HG02798 (cell line): ENCODE measurements around the gene TMEM141.
"Not testable (repeated sequence)": the region's sequence is repeated elsewhere in the genome, so short reads cannot be mapped to it uniquely, and the experiment has no call there.

Experiments
- ATAC-seq: cut with Tn5 transposase; IDR thresholded peaks from one replicate; pipeline ENCODE4 v1.9.1; 2021; ENCODE audit warnings: mild to moderate bottlenecking; ENCODE audit not compliant: unreplicated experiment, poor library complexity

Gene TMEM141

DNA sequence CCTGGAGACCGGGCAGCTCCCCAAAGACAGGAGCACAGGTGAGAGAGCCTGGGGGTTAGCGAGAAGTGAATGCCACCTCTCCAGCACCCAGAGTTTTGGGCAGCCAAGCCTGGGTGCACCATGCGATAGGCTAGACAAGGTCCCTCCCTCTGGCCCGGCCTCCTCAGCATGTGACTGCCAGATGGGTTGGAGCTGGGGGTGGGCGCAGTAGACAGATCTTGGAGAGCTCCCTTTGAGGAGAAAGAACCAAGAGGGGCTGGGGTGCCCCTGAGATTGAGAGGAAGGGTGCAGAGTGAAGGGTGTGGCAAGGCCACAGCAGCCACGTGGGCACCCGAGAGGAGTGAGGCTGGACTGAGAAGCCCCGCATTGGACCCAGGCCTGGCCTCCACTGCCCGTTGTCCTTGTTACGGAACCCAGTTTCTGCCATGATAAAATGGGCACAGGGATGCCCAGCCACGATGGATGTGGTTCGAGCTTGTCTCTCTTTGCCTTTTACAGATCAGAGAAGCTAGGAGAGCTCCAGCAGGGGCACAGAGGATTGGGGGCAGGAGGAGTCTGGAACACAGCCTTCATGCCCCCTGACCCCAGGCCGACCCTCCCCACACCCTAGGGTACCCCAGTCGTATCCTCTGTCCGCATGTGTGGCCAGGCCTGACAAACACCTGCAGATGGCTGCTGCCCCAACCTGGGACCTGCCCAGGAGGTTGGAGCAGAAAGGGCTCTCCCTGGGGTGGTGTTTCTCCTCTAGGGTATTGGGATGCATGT is 1.4 kb downstream of the TMEM141 start:
- no peak for ATAC-seq

DNA sequence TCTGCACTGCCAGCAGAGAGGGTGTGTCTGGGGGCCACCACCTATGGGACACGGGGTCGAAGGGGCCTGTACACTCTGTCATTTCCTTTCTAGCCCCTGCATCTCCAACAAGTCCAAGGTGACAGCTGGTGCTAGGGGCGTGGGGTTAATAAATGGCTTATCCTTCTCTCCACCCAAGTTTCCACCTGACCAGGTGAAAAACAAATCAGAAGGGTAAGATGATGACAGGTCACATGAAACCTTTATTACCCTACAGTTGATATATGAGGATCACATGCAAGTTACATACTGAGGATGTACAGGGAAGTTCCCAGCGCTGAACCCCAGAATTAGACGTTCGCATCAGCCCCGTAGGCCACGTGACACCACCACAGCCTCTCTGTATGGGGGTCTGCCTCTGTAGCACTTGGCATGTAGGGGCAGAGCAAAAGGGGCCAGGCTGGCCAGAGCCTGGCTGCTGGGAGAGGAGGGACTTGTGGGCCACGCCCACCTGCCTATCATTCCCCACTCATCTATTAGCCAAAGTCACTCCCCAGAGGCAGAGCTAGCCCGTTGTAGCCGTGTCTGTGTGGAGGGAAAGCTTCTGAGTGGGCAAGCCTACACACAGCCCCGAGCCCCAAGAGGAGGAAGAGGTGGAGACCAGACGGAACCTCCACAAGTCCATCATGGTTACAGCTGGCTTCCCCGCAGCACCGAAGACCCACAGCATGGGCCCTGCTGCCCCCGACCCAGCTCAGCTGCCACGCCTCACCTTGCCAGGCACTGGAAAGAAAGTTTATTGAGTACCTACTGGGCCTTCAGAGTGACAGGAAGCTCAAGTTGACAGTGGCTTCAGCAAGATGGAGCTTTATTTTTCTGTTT is 2.2 kb downstream of the TMEM141 start:
- no peak for ATAC-seq

DNA sequence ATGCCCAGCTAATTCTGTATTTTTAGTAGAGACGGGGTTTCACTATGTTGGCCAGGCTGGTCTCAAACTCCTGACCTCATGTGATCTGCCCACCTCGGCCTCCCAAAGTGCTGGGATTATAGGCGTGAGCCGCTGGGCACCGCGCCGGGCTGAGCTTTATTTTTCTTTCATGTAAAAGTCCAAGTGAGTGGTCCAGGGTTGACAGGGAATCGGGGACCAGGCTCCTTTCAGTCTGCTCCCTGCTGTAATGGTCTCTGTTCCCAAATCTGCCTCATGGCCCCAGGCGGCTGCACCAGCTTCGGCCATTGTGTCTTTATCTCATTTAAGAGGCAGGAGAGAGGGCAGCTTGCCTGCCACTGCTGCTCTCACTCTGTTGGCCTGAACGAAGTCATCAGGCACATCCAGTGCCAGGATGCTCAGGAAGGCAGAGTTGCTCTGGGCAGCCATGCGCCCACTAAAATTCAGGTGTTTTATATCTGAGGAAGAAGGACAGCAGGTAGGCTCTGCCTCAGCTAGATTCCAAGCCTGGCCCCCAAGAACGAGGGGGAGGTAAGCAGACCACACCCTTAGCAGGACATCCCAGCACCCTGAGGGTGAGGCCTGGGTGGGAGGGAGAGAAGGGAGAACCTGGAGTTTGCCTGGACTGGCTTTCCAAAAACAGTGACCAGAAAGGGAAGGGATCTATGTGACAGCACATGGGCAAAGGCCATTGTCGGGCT is 3.3 kb downstream of the TMEM141 start:
- ATAC-seq: no peak

DNA sequence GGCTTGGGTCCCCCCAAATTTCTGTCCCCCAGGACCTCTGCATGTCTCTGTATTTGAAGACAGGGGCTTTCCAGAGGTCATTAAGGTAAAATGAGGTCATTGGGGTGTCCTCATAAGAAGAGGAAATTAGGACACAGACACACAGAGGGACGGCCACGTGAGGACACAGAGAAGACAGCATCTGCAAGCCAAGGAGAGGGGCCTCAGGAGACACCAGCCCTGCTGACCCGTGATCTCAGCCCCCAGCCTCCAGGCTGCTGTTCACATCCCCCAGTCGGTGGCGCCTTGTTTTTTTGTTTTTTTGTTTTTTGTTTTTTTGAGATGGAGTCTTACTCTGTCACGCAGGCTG is 3.8 kb downstream of the TMEM141 start:
- ATAC-seq: no peak

DNA sequence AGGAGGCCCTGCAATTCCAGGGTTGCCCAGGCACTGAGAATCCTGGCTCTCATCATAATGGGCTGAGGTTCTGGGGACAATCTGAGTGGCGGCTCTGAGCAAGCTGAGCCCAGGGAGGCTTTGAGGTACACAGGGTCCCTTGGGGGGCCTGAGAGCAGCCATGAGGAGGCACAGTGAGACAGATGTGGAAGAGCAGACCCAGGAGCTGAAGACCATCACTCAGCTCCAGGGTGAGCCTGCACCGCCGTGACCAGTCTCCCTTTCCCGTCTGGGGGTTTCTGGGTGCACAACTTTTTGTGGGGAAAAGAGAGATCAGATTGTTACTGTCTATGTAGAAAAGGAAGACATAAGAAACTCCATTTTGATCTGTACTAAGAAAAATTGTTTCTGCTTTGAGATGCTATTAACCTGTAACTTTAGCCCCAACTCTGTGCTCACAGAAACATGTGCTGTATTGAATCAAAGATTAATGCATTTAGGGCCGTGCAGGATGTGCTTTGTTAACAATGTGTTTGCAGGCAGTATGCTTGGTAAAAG is 5.2 kb downstream of the TMEM141 start, which contains the start of gene CCDC183:
TSS of gene CCDC183 (plus strand) at position 101 of the 537 bp plus-strand sequence. CDS start at position 161, 60 bp downstream.
- no peak for ATAC-seq

DNA sequence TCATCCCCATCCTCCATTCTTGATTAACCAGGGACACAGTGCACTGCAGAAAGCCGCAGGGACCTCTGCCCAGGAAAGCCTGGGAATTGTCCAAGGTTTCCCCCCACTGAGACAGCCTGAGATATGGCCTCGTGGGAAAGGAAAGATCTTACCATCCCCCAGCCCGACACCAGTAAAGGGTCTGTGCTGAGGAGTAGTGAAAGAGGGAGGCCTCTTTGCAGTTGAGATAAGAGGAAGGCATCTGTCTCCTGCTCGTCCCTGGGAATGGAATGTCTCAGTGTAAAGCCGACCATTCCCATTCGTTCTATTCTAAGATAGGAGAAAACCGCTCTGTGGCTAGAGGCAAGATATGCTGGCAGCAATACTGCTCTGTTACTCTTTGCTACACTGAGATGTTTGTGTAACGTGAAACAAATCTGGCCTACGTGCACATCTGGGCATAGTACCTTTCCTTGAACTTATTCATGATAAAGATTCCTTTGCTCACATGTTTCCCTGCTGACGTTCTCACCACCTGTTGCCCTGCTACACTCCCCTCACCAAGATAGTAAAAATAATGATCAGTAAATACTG is 5.7 kb downstream of the TMEM141 start:
- not testable (repeated sequence) for ATAC-seq

DNA sequence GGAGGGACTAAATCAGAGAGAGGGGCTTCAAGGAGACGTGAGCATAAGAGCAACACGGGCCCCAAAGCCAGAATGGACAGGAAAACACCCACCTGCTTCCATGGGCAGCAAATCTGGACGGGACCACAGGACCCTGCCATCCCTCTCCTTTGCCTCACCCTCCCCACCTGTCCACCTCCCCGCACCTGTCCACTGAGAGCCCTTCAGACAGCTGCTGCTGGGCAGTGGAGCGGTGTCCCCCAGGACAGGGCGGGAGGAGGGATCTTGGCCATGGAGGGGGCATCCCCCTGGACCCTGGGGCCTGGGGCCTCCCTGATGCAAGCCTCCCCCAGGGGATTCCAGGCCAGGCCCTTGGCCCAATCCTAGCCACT is 7.5 kb downstream of the TMEM141 start:
- no peak for ATAC-seq

DNA sequence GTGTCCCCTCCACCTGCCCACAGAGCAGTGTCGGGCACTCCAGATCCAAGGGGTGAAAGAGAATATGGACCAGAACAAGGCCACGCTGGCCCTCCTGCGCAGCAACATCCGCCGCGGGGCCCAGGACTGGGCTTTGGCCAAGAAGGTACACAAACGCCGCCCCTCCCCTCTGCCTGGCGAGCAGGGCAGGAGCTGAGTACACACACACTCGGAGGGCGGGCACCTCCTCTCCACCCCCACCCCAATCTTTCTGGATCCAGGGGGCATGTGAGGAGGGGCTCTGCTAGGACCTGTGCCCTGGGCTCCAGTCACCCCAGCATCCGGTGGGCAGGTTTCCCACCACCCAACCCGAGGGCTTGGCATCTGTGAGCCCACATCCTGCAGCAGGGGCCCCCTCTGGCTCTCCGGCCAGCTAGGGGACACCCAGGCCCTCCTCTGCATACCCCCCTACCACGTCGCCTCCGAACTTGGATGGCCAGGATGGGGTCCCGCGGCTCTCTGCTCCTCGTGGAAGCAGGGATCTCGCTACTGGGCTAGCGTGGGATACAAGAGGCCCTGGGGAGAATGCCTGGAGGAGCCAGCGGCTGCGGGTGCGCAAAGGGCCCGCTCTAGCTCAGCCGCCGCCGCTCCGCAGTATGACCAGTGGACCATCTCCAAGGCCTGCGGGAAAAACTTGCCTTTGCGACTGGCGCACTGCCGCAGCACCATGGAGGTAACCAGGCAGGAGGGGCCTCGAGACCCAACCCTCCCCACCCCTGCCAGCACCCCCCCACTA is 8.1 kb downstream of the TMEM141 start:
- ATAC-seq: no peak

DNA sequence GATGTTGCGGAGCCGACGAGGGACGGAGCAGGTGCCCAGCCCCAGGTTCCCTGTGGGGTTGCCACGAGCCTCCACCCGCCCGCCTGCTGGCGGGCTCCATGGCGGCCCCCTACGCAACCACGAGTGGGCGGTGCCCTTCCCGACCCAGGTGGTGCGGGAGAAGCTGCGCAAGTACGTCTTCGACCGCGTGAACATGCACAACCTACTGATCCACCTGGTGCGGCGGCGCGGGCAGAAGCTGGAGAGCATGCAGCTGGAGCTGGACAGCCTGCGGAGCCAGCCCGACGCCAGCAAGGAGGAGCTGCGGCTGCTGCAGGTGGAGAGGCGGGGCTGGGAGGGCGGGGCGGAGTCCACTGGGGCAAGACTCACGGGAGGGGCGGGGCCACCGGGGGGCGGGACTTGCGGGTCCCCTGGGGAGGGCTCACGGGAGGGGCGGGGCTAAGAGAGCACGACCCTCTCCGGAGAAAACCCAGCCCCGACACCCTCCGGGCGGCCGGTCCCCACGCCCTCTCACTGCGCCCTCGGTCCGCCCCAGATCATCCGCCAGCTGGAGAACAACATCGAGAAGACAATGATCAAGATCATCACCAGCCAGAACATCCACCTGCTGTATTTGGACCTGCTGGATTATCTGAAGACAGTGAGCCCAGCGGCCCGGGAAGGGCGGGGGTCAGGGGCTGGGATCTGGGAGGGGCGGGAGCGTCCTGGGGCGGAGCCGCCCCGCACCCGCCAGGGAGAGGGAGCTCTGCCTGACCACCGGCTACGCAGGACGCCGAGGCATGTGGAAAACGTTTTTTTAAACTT is 8.9 kb downstream of the TMEM141 start:
- peak; percentile 58 for ATAC-seq

DNA sequence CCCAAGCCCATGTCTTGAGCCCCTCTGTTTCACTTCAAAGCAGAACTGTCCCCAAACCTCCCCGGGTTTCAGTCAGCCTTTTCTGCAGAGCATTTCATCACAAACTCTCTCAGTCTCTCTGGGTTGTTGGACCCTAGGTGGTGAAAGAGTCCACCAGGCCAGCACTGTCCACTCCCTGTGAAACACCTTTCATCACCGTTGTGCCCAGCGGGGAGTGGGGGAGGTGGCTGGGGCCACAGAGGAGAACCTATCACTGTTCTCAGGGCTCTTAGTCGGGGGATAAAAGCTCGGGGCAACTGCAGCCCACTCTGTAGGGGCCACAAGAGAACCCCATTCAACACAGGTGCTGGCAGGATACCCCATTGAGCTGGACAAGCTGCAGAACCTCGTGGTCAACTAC is 11.2 kb downstream of the TMEM141 start:
- no peak for ATAC-seq

DNA sequence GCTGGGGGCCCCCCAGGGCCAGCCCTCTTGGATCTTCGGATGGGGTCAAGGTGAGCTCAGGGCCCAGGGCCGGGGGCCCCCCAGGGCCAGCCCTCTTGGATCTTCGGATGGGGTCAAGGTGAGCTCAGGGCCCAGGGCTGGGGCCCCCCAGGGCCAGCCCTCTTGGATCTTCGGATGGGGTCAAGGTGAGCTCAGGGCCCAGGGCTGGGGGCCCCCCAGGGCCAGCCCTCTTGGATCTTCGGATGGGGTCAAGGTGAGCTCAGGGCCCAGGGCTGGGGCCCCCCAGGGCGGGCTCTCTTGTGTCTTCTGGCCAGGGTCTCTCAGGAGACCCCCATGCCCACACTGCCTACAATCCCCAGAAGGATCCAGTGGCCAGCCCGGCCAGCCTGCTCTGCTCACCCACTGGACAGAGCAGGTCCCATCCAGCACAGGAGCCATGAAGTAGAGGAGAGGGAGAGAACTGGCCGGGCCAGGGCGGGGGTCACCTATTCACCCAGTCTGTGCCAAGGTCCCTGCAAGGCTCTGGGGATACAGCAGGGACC is 11.9 kb downstream of the TMEM141 start:
- ATAC-seq: not testable (repeated sequence)

DNA sequence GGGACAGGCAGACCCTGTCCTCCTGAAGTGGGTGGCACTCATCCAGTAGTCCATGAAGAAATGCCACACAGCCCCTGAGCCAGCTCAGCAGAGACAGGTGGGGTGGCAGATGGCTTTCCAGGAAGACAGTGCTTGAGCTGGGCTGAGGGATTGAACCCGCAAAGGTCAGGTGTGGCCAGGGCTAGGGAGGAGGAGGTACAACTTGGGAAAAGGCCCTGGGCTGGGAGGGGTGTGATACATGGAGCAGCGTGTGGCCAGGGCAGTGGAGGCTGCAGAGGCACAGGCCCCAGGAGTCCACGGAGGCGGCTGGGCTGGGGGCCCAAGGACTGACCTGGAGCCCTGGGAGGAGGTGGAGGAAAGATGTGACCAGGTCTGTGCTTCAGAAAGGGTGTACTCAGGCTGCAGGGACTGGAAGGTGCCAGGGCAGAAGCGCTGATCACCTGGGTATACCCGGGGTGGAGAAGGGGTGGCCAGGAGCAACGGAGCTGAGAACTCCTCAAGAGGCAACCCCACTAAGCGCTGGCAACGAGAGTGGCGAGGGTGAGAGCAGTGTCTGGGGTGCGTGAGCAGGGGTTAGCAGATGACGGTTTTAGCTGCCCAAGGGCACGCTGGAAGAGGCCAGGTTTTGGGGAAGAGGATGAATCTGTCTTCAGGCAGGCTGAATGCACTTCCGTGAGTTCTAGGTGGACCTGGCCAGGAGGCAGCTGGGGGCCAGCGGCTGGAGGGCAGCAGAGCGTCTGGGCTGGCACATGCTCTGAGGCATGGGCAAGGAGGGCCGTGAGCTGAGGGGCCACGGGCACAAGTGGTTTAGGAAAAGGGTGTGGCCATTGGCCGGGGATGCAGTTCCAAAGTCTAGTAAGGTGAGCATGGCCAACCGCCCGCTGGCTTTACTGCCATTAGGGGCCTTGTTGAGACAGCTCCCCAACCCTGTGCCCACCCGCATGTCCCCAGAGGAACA is 12.7 kb downstream of the TMEM141 start:
- ATAC-seq: no peak

DNA sequence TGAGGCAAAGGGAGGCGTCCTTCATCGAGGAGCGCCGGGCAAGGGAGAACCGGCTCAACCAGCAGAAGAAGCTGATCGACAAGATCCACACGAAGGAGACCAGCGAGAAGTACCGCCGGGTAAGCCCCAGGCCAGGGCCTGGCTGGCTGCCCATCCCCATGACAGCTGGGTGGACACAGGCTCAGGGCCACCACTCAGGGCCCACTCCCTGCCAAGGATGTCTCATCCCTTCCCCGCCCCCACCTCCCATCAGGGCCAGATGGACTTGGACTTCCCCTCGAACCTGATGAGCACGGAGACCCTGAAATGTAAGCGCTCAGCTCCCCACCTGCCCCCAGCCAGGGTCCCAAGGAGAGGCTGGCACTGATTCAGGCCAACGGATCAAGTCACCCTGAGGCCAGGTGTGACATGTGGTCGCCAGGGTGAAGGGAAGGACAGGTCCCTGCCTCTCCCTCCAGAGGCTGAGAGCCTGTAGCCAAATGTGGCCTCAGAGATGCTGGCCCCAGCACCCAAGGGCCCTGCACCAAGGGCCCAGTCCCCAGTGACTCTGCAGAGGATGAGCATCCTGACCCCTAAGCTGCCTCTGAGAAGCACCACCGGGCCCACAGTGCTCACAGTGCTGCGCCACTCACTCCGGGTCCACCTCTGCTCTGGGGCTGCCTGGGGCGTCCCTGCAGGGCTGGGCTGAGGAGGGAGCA is 13.5 kb downstream of the TMEM141 start:
- ATAC-seq: no peak

DNA sequence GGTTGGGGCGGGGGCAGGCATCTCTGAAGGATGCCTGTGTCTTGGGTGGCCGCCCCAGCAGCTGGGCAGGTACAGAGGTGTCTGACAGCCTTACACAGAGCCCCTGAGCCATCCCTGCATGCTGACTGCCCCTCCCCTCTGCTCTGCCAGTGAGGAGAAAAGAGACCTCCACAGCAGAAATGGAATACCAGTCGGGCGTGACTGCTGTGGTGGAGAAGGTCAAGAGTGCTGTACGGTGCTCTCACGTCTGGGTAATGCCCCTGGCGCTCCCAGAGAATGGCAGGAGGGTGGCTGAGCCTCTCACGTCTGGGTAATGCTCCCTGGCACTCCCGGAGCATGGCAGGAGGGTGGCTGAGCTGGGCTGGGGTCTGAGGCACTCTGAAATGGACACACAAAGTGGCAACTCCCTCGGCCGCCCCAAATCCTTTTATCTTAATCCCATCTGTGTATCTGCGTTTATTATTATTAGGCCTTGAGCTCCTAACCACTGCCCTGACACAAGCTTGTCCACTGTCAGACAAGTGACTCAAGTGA is 14.1 kb downstream of the TMEM141 start:
- ATAC-seq: no peak

DNA sequence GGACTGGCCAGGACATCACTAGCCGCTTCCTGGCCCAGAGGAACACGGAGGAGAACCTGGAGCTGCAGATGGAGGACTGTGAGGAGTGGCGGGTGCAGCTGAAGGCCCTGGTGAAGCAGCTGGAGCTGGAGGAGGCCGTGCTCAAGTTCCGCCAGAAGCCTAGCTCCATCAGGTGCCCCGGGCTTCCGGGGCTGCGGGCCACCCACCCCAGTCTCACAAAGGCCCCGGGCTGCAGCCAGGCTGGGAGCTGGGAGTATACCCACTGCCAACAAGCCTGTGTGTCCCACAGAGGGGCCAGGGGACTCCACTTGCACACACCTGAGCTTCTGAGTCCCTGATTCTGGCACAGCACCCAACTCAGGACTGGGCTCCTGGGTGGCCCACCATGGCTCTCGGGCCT is 14.9 kb downstream of the TMEM141 start:
- no peak for ATAC-seq

DNA sequence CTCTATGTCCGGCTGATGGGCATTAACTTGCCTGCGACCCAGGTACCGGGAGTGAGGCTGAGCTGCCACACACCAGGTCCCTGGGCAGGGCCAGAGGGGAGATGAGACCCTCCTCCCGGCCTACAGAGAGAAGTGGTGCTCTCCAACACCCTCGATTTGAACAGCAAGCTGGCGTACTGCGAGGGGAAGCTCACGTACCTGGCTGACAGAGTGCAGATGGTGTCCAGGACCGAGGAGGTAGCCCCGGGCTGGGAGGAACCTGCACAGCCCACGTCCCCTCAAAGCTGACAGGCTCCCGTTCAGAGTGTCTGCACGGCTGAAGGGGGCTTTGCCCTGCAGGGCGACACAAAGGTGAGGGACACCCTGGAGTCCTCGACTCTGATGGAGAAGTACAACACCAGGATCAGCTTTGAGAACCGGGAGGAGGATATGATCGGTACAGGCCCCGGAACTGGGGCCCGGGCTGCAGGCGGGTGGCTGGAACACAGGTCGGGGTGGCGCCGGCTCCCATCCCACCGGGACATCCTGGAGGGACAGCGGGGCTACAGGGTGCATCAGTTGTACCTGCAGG is 15.6 kb downstream of the TMEM141 start:
- no peak for ATAC-seq
